HG03575 (cell line): ENCODE measurements around the gene MCL1.
"Not testable (repeated sequence)": the region's sequence is repeated elsewhere in the genome, so short reads cannot be mapped to it uniquely, and the experiment has no call there.

Source experiments
- ATAC-seq: cut with Tn5 transposase; IDR thresholded peaks from one replicate; pipeline ENCODE4 v1.9.1; 2021; ENCODE audit not compliant: unreplicated experiment, insufficient number of reproducible peaks, low FRiP score; ENCODE audit errors: extremely low read depth

Gene MCL1

DNA sequence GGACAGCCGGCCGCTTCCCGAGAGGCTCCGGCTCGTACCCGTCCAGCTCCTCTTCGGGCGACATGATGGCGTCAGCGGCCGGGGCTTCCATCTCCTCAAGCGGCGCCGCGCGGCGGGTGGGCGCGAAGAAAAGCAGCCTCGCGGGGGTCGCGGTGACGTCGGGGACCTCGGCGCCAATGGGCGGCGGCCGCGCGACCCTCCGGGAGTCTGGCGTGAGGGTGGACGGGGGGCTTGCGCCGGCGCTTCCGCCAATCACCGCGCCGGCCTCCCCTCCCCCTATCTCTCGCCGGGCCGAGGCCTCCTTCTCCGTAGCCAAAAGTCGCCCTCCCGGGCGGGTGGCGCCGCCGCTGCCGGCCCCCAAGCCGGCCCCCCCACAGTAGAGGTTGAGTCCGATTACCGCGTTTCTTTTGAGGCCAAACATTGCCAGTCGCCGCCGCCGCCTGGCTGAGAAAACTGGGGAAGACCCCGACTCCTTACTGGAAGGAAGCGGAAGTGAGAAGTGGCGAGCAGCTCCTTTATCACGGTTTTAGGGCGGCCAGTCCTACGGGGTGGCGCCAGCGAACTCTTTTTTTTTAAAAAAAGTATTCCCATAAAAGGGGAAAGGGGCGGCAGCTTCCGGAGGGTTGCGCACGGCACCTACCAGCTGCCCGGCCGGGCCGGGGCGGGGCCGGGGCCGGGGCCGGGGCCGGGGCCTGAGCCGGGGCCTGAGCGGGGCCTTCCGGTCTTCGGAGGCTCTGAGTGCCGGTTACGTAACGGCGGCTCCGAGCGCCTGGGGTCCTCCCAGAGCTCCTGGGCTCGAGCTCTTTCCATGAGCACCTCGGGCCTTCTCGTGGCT is at the start of gene MCL1:
Gene MCL1, minus strand, starts transcription at position 501 of the 835 bp plus-strand sequence. Its CDS starts 80 bp downstream, at position 421.
- ATAC-seq = peak; percentile 69

DNA sequence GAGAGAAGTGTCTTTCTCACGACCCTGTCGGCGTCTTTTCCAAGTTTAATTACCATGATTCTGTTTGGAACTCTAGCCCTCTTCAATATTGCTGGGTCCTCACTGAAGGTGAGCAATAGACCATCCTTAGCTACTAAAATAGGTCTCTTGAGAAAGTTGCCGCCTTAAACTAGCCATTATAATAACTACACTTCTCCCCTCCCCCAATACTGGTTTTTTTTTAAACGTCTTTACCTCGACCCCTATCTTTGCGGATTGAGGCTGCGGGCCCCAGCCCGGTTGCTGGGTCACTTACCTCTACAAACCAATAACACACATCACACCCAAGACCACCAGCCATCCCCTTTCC is 49.3 kb upstream of the MCL1 start:
- no peak for ATAC-seq

DNA sequence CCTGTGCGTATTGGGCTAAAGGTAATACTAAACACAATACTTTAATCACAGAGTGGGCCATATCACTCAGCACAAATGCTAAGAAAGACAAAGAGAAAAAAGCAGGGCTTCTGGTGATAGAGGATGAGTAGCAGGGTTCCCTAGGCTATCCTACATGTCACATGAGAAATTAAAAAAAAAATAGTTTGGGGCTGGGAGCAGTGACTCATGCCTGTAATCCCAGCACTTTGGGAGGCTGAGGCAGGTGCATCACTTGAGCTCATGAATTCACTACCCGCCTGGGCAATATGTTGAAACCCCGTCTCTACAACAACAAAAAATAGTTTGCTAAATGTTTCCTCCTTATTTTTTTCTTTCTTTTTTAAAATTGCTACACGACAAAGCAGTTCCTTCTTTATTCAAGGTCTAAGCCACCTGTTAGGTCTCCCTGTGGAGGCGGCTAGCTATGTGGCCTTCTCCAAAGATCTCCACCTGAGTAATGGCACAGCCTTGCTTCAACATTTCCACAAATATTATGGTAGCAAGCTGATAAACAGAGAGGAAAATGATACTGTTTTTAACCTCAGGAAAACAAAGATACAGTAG is 48.5 kb upstream of the MCL1 start:
- no peak for ATAC-seq

DNA sequence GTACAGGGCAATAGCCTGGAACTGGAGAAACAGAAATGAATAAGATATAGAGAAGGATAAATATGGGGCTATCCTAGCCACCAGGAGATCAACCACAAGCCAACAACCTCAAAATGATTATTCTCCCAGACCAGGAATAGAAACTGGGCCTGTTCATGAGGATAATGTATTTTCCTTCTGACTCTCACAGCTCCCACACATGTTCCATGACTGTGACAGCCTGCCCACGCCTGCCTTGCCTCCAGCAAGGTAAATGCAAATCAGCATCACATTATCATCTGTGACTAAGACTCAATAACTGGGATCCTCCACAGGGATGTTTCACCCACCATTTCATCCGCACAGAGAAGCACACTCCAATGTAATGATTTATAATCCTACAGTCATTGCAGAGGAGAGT is 46.7 kb upstream of the MCL1 start:
- no peak for ATAC-seq

DNA sequence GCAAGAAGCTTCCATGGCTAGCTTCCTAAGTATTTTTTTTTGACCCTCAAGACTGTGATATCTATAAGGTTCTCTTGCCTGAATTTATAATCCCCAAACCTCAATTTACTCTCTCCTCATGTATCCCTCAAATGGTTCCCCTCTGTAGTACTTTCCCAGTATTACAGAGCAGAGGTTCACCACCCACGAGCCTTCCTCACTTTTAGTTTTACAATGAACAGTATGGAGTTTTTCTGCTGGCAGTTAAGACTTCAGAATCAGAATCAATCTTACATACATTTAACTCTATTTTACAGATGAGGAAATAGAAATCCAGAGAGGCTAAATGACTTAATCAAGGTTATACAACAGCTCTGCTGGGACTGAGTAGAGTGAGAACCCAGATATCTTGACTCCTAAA is 45.1 kb upstream of the MCL1 start:
- ATAC-seq = not testable (repeated sequence)

DNA sequence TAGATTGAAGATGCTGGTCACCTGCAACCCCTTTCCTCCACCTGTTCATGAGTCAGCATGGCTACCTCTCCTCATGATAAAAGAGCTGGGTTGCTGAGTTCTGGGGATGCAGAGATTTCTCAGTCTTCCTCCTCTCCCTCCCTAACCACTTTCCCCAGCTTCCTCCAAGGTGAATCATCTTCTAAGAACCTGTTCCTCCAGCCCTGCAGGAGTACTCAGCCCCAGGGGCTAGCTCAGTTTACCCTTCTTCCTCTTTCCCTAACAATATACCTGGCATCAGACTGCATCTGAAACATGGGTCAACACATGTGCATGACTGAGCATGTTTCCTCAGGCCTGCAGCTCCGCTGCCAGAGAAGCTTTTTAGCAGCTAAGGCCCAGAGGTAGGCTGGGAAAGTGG is 44.7 kb upstream of the MCL1 start:
- ATAC-seq = not testable (repeated sequence)

DNA sequence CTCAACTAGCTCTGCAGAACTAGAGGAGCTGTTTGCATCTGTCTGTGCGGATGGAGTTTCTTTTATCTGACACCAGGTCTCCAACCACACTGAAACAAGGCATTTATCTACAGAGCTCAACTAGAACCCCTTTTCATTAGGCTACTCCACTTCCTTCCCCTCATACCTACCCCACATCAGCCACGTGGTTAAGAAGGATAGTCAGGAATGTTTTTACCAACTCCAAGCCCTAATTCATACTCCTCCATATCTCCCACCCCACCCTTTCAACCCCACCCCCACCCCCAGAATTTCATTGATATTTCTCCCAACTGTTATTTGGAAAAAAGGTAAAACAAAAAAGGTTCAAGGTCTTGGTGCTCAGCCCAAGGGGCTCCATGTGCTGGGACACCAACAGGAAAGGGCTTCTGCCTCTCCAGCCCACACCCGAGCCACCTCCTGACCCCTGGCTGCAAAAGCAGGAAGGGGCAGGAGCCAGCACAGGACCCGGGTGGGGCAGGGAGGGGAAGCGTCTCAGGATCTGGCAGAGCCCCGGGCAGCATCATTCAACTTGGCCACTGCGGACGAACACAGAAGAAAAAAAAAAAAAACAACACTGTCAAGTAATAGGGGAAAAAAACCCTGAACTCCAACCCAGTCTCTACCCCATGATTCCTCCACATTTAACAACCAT is 43.0 kb upstream of the MCL1 start:
- no peak for ATAC-seq

DNA sequence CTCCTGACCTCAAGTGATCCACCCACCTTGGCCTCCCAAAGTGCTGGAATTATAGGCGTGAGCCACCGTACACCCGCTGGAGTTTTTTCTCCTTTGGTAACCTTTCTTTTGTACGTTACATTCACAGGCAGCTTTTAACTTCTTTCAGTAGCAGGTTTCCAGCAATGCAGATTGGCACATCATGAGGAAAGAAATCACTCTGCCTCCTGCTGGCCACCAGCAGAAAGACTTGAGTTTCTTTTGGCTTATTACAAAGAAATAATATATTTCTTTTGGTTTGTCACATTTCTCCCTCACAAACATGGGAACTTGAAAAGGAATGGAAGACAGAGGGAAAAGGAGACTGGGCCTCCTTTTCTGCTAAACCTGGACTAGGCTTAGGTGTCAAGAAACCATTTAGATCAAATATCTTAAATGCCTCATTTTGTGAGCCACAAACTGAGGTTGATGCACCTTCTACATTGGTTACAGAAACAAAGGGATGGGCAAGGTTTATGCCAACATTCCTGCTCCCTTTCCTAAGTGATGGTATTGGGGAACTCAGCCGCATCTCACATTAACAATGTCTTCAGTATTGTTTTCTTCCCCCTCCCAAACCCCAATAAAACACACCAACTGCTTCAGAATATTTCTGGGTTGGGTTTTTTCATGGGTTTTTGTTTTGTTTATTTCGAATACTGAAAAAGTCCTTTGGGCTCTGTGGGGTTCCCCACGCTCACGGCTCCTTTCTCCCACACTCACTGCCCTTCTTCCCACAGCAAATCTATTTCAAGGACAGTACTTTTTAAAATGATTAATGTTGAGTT is 42.3 kb upstream of the MCL1 start:
- no peak for ATAC-seq

DNA sequence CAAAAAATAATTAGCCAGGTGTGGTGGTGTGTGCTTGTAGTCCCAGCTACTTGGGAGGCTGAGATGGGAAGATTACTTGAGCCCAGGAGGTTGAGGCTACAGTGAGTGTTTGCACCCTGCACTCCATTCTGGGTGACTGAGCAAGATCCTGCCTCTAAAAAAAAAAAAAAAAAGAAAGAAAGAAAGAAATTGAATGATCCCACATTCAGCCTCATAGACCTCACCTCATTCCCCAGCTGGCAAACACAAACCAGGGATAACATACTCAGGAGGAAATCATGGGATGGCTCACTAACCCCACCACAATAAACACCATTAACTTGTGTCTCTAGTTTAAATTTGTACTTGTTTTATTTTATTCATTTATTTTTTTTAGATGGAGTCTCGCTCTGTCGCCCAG is 41.5 kb upstream of the MCL1 start:
- ATAC-seq = no peak

DNA sequence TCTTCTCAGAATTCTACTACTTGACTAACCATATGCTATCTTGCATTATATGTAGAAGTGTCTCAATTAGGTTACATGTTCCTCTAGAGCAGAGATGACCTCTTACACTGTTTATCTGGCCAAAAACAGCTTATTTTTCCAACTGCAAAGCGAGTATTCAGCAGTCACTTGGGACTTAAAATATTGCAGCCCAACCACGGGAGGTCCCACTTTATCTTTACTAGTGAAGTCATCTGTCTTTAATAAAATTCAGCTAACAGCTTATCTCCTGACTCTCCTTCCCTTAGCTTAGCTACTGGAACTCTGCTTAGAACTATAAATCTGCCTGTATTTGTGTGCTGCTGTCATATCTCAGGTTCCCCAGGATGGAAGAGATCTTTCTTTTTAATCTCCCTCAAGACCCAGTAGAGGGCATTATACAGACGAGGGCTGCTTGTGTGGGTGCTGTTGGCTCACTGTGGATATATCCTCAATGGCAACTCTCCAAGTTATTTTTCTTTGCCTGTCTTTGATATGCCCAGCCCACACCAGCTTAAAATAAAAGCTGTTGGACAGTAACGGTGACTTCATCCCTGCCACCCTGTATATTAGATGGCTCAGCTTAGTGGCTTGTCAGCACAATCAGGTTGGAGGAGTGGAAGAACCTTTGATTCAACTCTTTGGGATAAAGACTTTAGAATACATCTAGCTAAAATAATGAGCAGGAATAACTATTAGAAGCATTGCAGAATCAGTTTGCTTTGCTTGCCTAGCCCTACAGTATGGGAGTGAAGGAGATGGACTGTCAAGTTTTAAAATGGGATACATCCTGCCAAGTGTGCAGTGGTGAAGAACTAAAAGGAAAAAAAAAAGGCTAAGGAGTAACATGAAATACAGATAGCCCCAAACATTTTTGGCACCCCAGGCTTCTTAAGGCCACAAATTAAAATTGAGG is 40.4 kb upstream of the MCL1 start:
- no peak for ATAC-seq

DNA sequence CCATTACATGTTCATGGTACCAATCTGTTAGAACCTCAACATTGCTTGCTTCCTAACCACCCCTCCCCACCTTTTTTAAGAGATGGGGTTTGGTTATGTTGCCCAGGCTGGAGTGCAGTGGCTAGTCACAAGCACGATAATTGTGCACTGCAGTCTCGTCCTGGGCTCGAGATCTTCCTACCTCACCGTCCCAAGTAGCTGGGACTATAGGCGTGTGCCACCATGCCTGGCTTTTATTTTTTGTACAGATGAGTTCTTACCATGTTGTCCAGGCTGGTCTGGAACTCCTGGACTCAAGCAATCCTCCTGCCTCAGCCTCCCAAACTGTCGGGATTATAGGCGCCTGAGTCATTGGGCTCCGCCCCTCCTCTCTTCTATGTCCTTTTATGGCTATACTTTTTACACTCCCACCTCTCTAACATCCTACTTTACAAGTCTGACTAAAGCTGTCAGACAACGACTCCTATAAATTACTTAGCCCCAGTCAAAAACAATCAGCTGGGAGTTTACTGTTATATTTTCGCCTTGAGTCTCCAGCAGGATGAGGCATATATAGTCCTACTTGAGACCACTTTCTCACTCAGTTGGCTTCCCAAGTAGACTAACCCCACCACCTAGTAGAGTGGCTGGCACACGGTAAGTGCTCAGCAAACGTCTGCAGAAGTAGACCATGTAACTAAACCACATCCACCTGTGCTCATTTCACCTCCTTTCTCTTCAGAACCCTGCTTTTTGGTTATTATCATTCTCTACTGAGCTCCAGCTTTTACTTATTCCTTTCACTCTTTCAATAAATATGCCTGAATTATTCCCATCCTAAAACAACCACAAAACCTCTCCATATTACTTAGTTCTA is 36.2 kb upstream of the MCL1 start:
- no peak for ATAC-seq

DNA sequence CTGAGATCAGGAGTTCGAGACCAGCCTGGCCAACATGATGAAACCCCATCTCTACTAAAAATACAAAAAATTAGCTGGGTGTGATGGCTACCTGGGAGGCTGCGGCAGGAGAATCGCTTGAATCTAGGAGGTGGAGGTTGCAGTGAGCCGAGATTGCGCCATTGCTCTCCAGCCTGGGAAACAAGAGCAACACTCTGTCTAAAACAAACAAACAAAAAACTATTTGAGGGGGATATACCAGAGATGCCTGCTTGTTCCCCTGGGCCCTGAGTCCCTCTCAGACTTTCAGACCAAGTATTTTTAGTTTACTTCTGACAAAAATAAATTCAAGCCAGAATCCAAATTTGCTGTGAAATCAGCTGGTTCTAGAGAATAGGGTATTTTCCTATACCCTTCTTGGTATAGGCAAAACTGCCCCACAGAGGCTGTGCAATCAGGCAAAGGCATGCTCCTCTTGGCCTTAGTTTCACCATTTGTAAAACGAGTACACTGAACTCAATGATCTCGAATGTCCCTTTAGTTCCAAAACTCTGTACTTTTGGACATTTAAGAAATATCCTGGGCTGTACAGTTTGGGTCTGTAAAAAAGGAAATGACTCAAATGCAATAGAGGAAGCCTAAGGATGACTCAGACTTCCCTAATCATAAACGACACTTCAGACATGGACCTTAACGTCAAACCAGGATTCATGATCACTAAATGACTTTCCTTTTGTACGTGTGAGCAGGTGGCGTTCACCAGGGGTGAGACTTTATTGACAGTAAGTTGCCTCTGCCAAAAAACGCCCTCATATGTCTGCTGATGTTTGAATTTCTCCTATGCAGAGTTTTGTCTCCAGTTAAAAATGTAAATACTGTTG is 33.9 kb upstream of the MCL1 start:
- ATAC-seq = no peak

DNA sequence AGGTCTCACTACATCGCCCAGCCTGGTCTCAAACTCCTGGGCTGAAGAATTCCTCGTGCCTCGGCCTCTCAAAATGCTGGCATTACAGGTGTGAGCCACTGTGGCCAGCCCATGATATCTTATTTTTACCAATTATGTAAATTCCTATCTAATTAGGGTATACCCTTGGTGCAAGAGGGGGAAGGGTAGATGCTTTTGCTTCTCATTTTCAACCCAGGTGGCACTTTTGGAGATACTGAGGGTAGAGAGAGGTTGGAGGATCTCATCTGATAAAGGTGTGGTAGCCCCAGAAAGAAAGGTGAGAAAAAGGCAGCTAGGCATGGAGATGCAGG is 32.6 kb upstream of the MCL1 start:
- ATAC-seq = no peak

DNA sequence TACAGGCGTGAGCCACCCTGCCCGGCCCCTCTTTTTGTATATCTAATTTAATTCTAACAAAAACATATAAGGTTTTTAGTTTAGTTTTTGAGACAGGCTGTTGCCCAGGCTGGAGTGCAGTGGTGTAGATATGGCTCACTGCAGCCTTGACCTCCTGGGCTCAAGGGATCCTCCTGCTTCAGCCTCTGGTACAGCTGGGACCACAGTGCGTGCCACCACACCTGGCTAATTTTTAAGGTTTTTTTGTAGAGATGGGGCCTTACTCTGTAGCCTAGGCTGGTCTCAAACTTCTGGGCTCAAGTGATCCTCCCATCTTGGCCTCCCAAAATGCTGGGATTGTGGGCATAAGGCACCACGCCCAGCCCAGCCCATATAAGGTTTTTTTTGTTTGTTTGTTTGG is 31.2 kb upstream of the MCL1 start:
- ATAC-seq = no peak

DNA sequence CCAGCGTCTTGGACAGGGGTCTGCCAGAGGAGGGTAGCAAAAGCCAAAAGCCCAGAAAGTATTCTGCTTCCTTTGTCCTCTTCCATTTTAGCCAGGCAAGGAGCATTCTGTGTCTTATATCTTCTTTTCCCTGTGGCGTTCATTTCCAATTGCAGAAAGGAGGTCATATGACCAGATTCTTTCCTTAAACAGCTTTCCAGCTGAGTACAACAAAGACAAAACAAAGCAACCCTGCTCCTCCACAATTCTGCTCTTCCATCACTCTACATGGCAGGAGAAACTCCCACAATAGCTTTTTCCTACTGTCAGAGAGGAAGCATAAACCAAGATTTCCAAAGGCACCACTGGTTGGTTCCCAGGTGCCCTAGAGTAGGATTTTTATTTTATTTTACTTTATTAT is 30.3 kb upstream of the MCL1 start:
- no peak for ATAC-seq

DNA sequence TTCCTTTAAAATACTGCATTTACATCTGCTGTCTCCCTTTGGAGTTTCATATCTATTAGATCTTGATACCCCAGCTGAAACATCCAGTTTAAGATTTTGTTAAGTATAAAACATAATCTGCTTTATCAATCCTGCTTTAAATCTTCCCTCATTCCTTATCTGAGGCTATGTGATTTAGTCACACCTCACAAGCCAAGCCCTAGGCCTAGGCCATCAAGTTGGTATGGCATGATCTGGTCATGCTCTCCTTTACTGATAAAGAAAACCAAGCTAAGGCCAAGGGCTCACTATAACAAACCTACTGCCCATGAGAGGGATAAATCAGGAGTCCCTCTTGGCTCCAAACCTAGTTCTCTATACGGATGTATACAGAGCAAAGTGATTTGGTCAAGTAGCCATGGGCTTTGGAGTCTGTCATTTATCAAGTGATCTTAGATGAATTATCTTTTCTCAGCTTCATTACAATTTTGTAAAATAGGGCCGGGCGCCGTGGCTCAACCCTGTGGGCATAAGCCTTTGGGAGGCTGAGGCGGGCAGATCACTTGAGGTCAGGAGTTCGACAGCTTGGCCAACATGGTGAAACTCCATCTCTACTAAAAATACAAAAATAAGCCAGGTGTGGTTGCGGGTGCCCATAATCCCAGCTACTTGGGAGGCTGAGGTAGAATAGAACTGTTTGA is 27.2 kb upstream of the MCL1 start:
- ATAC-seq = no peak

DNA sequence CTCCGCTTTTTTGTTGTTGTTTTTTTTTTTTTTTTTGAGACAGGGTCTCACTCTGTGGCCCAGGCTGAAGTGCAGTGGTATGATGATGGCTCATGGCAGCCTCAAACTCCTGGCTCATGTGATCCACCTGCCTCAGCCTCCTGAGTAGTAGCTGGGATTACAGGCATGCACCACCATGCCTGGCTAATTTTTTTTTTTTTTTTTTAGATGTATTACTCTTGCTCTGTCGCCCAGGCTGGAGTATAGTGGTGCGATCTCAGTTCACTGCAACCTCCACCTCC is 26.0 kb upstream of the MCL1 start:
- not testable (repeated sequence) for ATAC-seq
